ENCODE results near the gene TAGLN2.

TAGLN2 gene

DNA sequence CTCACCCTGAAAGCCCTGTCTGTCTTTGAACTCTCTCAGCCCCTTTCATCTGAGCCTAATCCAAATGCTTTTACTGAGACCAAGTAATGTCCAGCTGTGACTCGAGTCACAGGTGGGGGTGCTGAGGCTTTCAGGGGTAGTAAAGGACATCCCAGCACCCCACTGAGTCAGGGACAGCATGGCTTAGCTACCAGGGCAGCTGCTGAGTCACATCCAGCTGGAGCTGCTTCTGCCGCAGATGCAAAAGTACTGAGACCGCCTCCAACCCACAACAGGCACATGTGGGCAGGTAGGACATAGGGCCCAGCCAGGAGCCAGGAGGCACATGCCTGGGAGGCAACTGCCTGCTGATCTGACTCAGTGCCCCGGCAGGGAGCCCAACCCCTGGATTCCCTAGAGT lies 56.1 kb downstream of the TAGLN2 start:
- Histone ChIP-seq H3K9me3 (ENCODE audit: control insufficient read depth, insufficient read depth, low read length) (no peaks in the 10 kb centered on the region), H3K4me3 (ENCODE audit: low read length) (no peak overlapping the region), H3K36me3 (ENCODE audit: control insufficient read depth, insufficient read depth, low read length) (no peaks in the 10 kb centered on the region), H3K27me3 (ENCODE audit: control insufficient read depth, insufficient read depth, low read length) (no peaks in the 10 kb centered on the region), H3K4me1 (ENCODE audit: control insufficient read depth, insufficient read depth, low read length) (0 out of 2 replicates have a peak, but pooled peaks cover 3% of the 10 kb centered on the region), H3K27ac (ENCODE audit: low read length) (no peak overlapping the region)
- no CpG with 5 or more reads among the region's 4 CpGs for WGBS (ENCODE audit: insufficient coverage, insufficient read length)
- no peak for DNase-seq (ENCODE audit: low read depth, low spot score)

- no peak overlapping the region for H3K27ac ChIP-seq (ENCODE audit: low read length)
- no peaks in the 10 kb centered on the region for H3K27me3 ChIP-seq (ENCODE audit: control insufficient read depth, insufficient read depth, low read length)
- no CpG with 5 or more reads among the region's 3 CpGs for WGBS (ENCODE audit: insufficient coverage, insufficient read length)
- H3K36me3 ChIP-seq (ENCODE audit: control insufficient read depth, insufficient read depth, low read length): no peaks in the 10 kb centered on the region
- H3K4me3 ChIP-seq (ENCODE audit: low read length): no peak overlapping the region
- H3K9me3 ChIP-seq (ENCODE audit: control insufficient read depth, insufficient read depth, low read length): no peaks in the 10 kb centered on the region
- H3K4me1 ChIP-seq (ENCODE audit: control insufficient read depth, insufficient read depth, low read length): 0 out of 2 replicates have a peak, but pooled peaks cover 3% of the 10 kb centered on the region
- DNase-seq (ENCODE audit: low read depth, low spot score): no peak
Measured at GRCh38 chr1:159868766-159869165, 56.5 kb downstream of the TAGLN2 start.

Data from iPS DF 6.9 (cell line).